ENCODE data around the gene CRIM1.
A peak's percentile ranks its signal among the peaks of the same experiment; 100 is the strongest.

GRCh38 chr2:36433311-36434217, 78.0 kb downstream of the CRIM1 start:
- no peak for TF ChIP-seq POLR2A (IDR thresholded peaks at IDR 0.05)
- no peak for TF ChIP-seq EP300 (IDR thresholded peaks at IDR 0.05)
- no peak for TF ChIP-seq CTCF (IDR thresholded peaks at IDR 0.05)
- TF ChIP-seq POLR2AphosphoS5 (IDR thresholded peaks at IDR 0.05), result peak in 1 of 4 donors; percentile 5
